A673 (cell line): ENCODE data around the gene CFAP97D1. TPM values are rescaled to one million over a fixed set of nuclear protein-coding genes. Genes with fewer than 3 reads are reported as not detected.

ENCODE experiments used
- BruUV-seq: library from RNA; stranded (reverse); fragments of 400-500 nt; replicated peaks from 2 replicates; lab custom pipeline; 2021; lab: Mats Ljungman, UMichigan
- CTCF ChIA-PET: fragments of 300-600 bp; sonication (Branson Sonifier 250); formaldehyde crosslinking; loops from one replicate; lab custom pipeline; 2022; ENCODE audit warnings: antibody characterized with exemption; lab: Charles Lee
- POLR2A ChIA-PET: fragments of 300-600 bp; sonication (Branson Sonifier 250); formaldehyde crosslinking; loops from one replicate; lab custom pipeline; 2022; ENCODE audit warnings: antibody characterized with exemption; ENCODE audit not compliant: low non-redundant PET; lab: Charles Lee
- DNase-seq: peaks from one replicate; pipeline ENCODE4 v3.0.0-alpha.2; 2015; ENCODE audit warnings: low spot score
- H3K27ac ChIP-seq: fragments of 200-600 bp; sonication (generic); 2 replicates; pipeline ENCODE4 v1.5.1; 2016; ENCODE audit warnings: mixed run types, low read depth, mild to moderate bottlenecking, mixed read lengths, antibody characterized with exemption, low read length; ENCODE audit not compliant: poor library complexity, severe bottlenecking
- H3K27me3 ChIP-seq: fragments of 200-600 bp; sonication (generic); replicated peaks from 2 replicates; pipeline ENCODE4 v1.6.1; 2017; ENCODE audit warnings: mixed run types, low read depth, mild to moderate bottlenecking, mixed read lengths, antibody characterized with exemption, low read length; ENCODE audit not compliant: insufficient read depth, poor library complexity
- H3K36me3 ChIP-seq: fragments of 200-600 bp; sonication (generic); 2 replicates; pipeline ENCODE4 v1.6.1; 2016; ENCODE audit warnings: mixed run types, mild to moderate bottlenecking, mixed read lengths, antibody characterized with exemption, low read length; ENCODE audit not compliant: insufficient read depth, poor library complexity, severe bottlenecking
- H3K4me1 ChIP-seq: fragments of 200-600 bp; sonication (generic); 2 replicates; pipeline ENCODE4 v1.6.1; 2017; ENCODE audit warnings: mixed run types, mild to moderate bottlenecking, mixed read lengths, antibody characterized with exemption, low read length; ENCODE audit not compliant: insufficient read depth, poor library complexity, severe bottlenecking
- H3K4me3 ChIP-seq: fragments of 200-600 bp; sonication (generic); 2 replicates; pipeline ENCODE4 v1.5.1; 2016; ENCODE audit warnings: low read depth, mixed run types, mild to moderate bottlenecking, mixed read lengths, low read length; ENCODE audit not compliant: poor library complexity, severe bottlenecking
- H3K9me3 ChIP-seq: fragments of 200-600 bp; sonication (generic); 2 replicates; pipeline ENCODE4 v1.6.1; 2016; ENCODE audit warnings: mixed run types, low read depth, mild to moderate bottlenecking, mixed read lengths, antibody characterized with exemption, low read length; ENCODE audit not compliant: poor library complexity, severe bottlenecking
- CTCF ChIP-seq: fragments of 300-800, 200-600 bp; sonication (generic); conservative IDR thresholded peaks from 2 replicates; pipeline ENCODE4 v1.5.1; 2017; ENCODE audit warnings: low read depth, mild to moderate bottlenecking, antibody characterized with exemption, low read length, moderate library complexity, mixed read lengths
- EZH2 ChIP-seq: fragments of 200-600 bp; sonication (generic); IDR thresholded peaks from 2 replicates; pipeline ENCODE4 v1.6.1; 2017; ENCODE audit warnings: borderline replicate concordance, low read depth, mild to moderate bottlenecking, mixed read lengths, antibody characterized with exemption, low read length; ENCODE audit not compliant: poor library complexity, severe bottlenecking
- intact Hi-C: fragments of 100-400 bp; cut with micrococcal nuclease; formaldehyde crosslinking; loops from one replicate; pipeline ENCODE4 v1.10.0; 2022; ENCODE audit not compliant: unreplicated experiment
- total RNA-seq: library from RNA; stranded (reverse); gene quantifications from 2 replicates; pipeline ENCODE4 v1.2.3, GENCODE V29; 2021

The CFAP97D1 gene
- total RNA-seq, 1 experiment from 2014 or later: not detected

GRCh38 chr17:43803758-43804157 lies 23.5 kb downstream of the CFAP97D1 start:
- intact Hi-C loops: no loop called here
- ChIA-PET CTCF (no interaction called here), POLR2A (no interaction called here)
- BruUV-seq: no TSS peak
- Histone ChIP-seq H3K4me3 (no peak overlapping the region), H3K36me3 (no peaks in the 10 kb centered on the region), H3K27ac (no peak overlapping the region), H3K4me1 (no peaks in the 10 kb centered on the region), H3K9me3 (no peaks in the 10 kb centered on the region), H3K27me3 (no peaks in the 10 kb centered on the region)
- DNase-seq: no peak
- TF ChIP-seq CTCF (no peak), EZH2 (no peak)

- H3K4me1 ChIP-seq: no peaks in the 10 kb centered on the region
- no TSS peak for BruUV-seq
- no peak for DNase-seq
- no peaks in the 10 kb centered on the region for H3K36me3 ChIP-seq
- no peaks in the 10 kb centered on the region for H3K27me3 ChIP-seq
- intact Hi-C loops: no loop called here
- no peak overlapping the region for H3K4me3 ChIP-seq
- TF ChIP-seq CTCF (no peak), EZH2 (no peak)
- CTCF ChIA-PET: no interaction called here
- H3K9me3 ChIP-seq: no peaks in the 10 kb centered on the region
- no peak overlapping the region for H3K27ac ChIP-seq
- POLR2A ChIA-PET: no interaction called here
Measured at GRCh38 chr17:43805117-43805516, 24.9 kb downstream of the CFAP97D1 start.

GRCh38 chr17:43808076-43808475 lies 27.8 kb downstream of the CFAP97D1 start:
- Histone ChIP-seq H3K4me1 (no peaks in the 10 kb centered on the region), H3K36me3 (no peaks in the 10 kb centered on the region), H3K27ac (no peak overlapping the region), H3K9me3 (no peaks in the 10 kb centered on the region), H3K4me3 (no peak overlapping the region), H3K27me3 (no peaks in the 10 kb centered on the region)
- BruUV-seq: no TSS peak
- TF ChIP-seq CTCF: no peak
- TF ChIP-seq EZH2: no peak
- POLR2A ChIA-PET: no interaction called here
- CTCF ChIA-PET: no interaction called here
- no peak for DNase-seq
- intact Hi-C loops: no loop called here
